ENCODE data around the gene FUT2. TPM values are rescaled to one million over a fixed set of nuclear protein-coding genes. Genes with fewer than 3 reads are reported as not detected.
"Not testable (repeated sequence)": the region's sequence is repeated elsewhere in the genome, so short reads cannot be mapped to it uniquely, and the experiment has no call there.

FUT2 gene
- total RNA-seq, 4 donors from 2014 or later = 32.5 to 68.6 (median 55.1) TPM

DNA sequence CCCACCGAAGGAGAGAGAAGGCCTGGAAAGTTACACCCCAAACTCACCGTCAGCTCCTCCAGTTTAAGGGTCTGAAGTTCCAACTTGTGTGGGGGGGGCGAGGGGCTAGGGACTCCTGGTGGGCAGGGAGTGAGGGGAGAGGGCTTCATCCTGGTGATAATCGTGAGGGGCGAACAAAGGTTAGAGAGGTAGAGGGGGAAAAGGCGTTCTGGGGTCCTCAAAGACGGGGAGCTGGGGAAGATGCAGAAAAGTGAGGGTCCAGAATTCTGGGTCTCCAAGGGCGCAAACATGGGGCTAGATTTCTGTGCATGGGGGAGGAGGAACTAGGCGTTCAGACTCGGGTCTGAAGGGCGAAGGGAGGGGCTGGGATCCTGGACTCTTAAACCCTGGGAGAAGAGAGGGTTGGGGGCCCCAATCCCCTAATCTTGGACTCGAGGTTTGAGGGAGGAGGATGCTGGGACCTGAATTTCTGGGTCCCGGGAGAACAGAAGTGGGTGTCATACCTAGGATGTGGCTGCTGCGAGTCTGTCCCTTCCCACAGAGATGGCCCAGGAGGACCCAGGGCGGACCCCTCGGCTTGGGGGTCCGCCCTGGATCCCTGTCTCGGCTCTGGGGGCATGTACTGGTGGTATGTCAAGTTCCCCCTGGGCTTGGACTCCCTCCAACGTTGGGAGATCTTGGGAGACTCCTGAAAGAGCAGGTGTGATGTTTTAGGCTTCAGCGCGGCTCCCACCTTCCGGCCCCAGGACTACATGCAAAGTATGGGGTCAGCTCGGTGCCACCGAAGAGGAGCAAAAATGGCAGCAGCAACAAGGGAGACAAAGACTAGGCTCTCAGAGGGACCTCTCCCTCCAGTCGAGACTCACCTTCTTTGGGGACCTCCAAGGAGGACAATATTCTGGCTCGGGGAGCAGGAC lies 19.2 kb downstream of the FUT2 start:
- Histone ChIP-seq H3K4me3 (peak overlapping the region; percentile 49 to 75 (median 54)), H3K4me1 (peaks cover 17 to 42% (median 37%) of the 10 kb centered on the region in 4 donors), H3K36me3 (no peaks in the 10 kb centered on the region), H3K9me3 (no peaks in the 10 kb centered on the region), H3K27me3 (no peaks in the 10 kb centered on the region), H3K27ac (peak overlapping the region; percentile 85 to 93 (median 90))
- in situ Hi-C loops (cut with MboI; ENCODE audit: low pct_ligation_motif_present in 1 of 4, low pct_unique_long_range_greater_than_20kb in 1 of 4, low sequenced_read_pairs in 3 of 4) (no loop called here), intact Hi-C loops (cut with DNase I; ENCODE audit: low total_unique reads) (no loop called here)
- peak; percentile 65 for DNase-seq
- TF ChIP-seq, protein P1, sequence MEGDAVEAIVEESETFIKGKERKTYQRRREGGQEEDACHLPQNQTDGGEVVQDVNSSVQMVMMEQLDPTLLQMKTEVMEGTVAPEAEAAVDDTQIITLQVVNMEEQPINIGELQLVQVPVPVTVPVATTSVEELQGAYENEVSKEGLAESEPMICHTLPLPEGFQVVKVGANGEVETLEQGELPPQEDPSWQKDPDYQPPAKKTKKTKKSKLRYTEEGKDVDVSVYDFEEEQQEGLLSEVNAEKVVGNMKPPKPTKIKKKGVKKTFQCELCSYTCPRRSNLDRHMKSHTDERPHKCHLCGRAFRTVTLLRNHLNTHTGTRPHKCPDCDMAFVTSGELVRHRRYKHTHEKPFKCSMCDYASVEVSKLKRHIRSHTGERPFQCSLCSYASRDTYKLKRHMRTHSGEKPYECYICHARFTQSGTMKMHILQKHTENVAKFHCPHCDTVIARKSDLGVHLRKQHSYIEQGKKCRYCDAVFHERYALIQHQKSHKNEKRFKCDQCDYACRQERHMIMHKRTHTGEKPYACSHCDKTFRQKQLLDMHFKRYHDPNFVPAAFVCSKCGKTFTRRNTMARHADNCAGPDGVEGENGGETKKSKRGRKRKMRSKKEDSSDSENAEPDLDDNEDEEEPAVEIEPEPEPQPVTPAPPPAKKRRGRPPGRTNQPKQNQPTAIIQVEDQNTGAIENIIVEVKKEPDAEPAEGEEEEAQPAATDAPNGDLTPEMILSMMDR (IDR thresholded peaks at IDR 0.05) = no peak
- TF ChIP-seq POLR2A (IDR thresholded peaks at IDR 0.05) = no peak
- no peak for TF ChIP-seq EP300 (IDR thresholded peaks at IDR 0.05; ENCODE audit: low read depth)
- TF ChIP-seq POLR2AphosphoS5 (IDR thresholded peaks at IDR 0.05) = no peak
- WGBS, 2 donors (ENCODE audit: low coverage in 1 of 2) = 41 to 60% methylated on average over 2 to 26 of the region's 26 CpGs

DNA sequence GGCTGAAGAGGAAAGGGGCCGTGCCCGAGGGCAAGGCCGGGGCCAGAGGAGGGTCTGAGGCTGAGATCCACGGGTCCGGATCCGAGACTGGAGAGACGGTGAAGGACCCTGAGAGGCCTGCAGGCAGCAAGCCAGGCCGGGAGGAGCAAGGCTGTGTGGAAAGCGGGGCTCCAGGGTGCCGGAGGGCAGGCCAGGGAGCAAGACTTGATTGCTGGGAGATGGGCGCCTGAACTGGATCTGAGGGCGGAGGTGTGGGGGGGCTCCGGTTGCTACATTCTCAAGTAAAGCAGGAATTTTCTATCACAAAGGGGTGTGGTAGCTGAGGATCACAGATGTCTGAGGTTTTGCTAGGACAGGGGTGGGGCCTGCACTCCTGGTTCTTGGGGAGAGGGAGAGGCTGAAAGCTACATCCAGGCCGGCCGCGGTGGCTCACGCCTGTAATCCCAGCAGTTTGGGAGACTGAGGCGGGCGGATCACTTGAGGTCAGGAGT lies 20.0 kb downstream of the FUT2 start:
- in situ Hi-C loops (cut with MboI; ENCODE audit: low pct_ligation_motif_present in 1 of 4, low pct_unique_long_range_greater_than_20kb in 1 of 4, low sequenced_read_pairs in 3 of 4) (no loop called here), intact Hi-C loops (cut with DNase I; ENCODE audit: low total_unique reads) (no loop called here)
- peak overlapping the region; percentile 85 to 93 (median 90) for H3K27ac ChIP-seq
- peak overlapping the region in 1 of 4 donors; percentile 75 for H3K4me3 ChIP-seq
- peaks cover 21 to 47% (median 41%) of the 10 kb centered on the region in 4 donors for H3K4me1 ChIP-seq
- DNase-seq = peak; percentile 37
- H3K36me3 ChIP-seq = no peaks in the 10 kb centered on the region
- no peaks in the 10 kb centered on the region for H3K27me3 ChIP-seq
- TF ChIP-seq, protein P1 (IDR thresholded peaks at IDR 0.05) = no peak
- TF ChIP-seq POLR2A (IDR thresholded peaks at IDR 0.05) (no peak), POLR2AphosphoS5 (IDR thresholded peaks at IDR 0.05) (no peak), EP300 (IDR thresholded peaks at IDR 0.05; ENCODE audit: low read depth) (no peak)
- 62% methylated on average over 19 of the region's 19 CpGs; no CpG with 5 or more reads in 1 of the 2 donors for WGBS, 2 donors (ENCODE audit: low coverage in 1 of 2)
- H3K9me3 ChIP-seq = no peaks in the 10 kb centered on the region

DNA sequence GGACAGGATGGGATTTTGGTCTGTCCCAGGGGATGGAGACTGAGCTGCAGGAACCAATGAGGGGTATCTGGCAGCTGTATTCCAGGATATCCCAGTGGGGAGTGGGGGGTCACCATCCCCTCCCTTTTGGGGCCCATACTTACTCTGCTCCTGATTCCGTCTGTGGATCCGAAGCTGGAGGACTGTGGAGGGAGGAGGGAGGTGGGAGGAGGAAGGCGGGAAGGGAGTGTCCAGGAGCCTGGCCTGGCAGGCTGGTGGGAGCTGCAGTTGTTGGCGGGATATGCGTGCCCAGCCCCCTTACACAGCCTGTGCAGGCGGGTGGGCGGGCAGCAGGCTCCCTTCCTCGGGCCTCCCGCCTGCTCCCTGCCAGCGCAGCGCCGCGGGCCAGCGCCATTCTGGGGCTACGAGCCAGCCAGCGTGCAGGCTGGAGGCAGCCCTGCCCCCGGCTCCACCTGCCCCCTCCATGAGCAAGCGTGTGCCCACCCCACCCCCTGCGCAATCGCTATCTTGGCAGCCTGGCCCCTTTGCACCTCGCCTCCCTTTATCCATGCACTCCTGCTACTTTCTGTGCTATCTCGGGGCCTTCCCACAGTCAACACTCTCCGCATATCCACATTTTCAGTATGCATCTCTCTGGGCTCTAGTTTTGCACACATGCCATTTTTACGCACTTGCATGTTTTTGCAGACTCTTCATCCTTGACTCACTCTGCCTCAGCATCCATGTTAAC lies 21.0 kb downstream of the FUT2 start:
- H3K36me3 ChIP-seq = no peaks in the 10 kb centered on the region
- 24 to 35% methylated on average over 4 to 18 of the region's 24 CpGs for WGBS, 2 donors (ENCODE audit: low coverage in 1 of 2)
- in situ Hi-C loops (cut with MboI; ENCODE audit: low pct_ligation_motif_present in 1 of 4, low pct_unique_long_range_greater_than_20kb in 1 of 4, low sequenced_read_pairs in 3 of 4) = no loop called here
- H3K27me3 ChIP-seq = no peaks in the 10 kb centered on the region
- H3K4me1 ChIP-seq = peaks cover 21 to 52% (median 42%) of the 10 kb centered on the region in 4 donors
- intact Hi-C loops (cut with DNase I; ENCODE audit: low total_unique reads) = no loop called here
- TF ChIP-seq POLR2A (IDR thresholded peaks at IDR 0.05) (no peak), POLR2AphosphoS5 (IDR thresholded peaks at IDR 0.05) (no peak), EP300 (IDR thresholded peaks at IDR 0.05; ENCODE audit: low read depth) (no peak)
- TF ChIP-seq, protein P1 (IDR thresholded peaks at IDR 0.05) = no peak
- no peaks in the 10 kb centered on the region for H3K9me3 ChIP-seq
- peak overlapping the region in 2 of 4 donors; percentile 7 to 22 for H3K4me3 ChIP-seq
- peak overlapping the region; percentile 85 to 93 (median 90) for H3K27ac ChIP-seq
- DNase-seq = peak; percentile 38

DNA sequence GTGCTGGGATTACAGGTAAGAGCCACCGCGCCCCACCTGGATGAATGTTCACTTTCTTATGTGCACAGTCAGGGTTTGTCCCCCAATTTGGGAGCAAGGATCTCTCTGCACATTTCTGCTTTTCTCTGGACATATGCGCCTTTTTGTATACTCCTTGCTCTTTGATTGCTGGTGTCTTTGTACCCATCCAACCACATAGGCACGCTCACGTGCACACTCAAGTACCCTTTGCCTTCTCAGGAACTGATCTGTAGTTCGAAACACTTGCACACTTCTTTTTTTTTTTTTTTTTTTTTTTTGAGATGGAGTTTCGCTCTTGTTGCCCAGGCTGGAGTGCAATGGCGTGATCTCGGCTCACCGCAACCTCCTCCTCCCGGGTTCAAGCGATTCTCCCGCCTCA lies 22.3 kb downstream of the FUT2 start:
- H3K36me3 ChIP-seq; in situ Hi-C loops (cut with MboI; ENCODE audit: low pct_ligation_motif_present in 1 of 4, low pct_unique_long_range_greater_than_20kb in 1 of 4, low sequenced_read_pairs in 3 of 4); H3K4me3 ChIP-seq; H3K27ac ChIP-seq; H3K9me3 ChIP-seq; DNase-seq; intact Hi-C loops (cut with DNase I; ENCODE audit: low total_unique reads); H3K27me3 ChIP-seq: not testable (repeated sequence)
- 93 to 95% methylated on average over 9 to 13 of the region's 13 CpGs for WGBS, 2 donors (ENCODE audit: low coverage in 1 of 2)
- H3K4me1 ChIP-seq = peaks cover 20 to 47% (median 39%) of the 10 kb centered on the region in 4 donors
